ENCODE results near the gene POLR3E.

POLR3E gene, protein sequence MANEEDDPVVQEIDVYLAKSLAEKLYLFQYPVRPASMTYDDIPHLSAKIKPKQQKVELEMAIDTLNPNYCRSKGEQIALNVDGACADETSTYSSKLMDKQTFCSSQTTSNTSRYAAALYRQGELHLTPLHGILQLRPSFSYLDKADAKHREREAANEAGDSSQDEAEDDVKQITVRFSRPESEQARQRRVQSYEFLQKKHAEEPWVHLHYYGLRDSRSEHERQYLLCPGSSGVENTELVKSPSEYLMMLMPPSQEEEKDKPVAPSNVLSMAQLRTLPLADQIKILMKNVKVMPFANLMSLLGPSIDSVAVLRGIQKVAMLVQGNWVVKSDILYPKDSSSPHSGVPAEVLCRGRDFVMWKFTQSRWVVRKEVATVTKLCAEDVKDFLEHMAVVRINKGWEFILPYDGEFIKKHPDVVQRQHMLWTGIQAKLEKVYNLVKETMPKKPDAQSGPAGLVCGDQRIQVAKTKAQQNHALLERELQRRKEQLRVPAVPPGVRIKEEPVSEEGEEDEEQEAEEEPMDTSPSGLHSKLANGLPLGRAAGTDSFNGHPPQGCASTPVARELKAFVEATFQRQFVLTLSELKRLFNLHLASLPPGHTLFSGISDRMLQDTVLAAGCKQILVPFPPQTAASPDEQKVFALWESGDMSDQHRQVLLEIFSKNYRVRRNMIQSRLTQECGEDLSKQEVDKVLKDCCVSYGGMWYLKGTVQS

DNA sequence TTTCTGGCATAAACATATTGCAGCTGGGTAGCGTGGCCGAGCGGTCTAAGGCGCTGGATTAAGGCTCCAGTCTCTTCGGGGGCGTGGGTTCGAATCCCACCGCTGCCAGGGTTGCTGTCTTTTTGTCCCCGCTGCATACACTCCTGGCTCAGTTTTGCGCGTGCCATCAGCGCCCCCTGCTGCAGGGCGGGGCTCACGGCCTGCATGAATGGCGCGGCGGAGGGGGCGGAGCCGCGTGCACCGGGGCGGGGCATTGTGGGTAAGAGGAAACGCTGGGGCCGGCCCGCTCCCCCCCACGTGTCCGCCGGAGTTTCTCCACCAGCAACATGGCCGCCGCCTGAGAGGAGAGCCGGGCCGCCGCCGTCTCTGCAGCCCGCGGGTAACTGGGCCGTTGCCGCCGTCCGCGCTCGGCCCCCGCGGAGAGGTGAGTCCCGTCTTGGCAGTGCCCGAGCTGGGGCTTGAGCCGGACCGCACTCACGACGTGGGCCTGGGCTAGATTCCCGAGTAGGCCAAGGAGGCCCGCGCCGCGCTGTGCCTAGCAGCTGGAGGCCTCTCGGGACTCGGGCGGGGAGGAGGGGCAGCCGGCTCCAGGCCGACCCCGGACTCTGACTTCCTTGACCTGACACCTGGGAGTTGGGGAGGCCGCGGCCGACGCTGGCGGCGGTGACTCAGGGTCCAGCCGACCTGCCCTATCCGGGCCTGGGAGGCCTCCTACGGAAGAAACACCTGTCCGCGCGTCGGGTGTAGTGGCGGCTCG, at the start of gene POLR3E:
Gene POLR3E (plus strand): TSS at position 296 of the 757 bp plus-strand sequence. CDS start 5,560 bp downstream, outside the sequence.
- peak; percentile 97 for DNase-seq

DNA sequence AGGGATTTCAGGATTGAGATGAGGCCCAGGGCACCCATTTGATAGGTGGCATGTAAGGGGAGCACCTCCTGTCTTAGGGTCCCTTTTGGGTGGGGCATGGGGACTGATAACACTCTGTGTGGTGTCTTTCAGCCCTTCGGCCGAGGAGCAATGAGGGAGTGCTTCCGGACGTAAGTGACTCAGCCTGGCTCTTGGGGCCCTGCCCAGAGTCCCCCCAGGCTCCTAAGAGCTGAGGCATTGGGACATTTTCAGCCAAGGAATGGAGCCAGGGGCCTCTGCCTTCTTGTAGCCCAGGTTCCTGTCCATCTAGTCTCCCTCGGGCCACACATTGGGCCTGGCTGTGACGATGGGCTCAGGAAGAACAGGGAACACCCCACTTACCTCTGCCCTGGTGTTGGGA, 46.7 kb upstream of the POLR3E start:
- no peak for DNase-seq

DNA sequence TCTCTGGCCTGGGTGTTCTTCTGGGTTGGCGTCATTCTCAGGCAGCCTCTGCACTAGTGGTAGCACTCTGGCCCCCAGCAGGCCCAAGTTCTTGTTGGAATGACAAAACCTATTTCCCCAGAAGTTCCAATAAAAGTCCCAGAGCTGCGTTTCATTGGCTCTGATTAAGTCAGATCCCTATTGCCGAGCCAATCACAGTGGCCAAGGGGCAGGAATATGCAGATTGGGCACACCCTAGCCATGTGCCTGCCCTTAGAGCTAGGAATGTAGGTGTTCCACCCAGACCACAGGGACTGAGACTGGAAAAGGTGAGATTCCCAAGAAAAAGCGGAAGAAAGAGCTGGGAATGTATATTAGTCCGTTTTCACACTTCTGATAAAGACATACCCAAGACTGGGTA, 44.9 kb upstream of the POLR3E start:
- DNase-seq = no peak

DNA sequence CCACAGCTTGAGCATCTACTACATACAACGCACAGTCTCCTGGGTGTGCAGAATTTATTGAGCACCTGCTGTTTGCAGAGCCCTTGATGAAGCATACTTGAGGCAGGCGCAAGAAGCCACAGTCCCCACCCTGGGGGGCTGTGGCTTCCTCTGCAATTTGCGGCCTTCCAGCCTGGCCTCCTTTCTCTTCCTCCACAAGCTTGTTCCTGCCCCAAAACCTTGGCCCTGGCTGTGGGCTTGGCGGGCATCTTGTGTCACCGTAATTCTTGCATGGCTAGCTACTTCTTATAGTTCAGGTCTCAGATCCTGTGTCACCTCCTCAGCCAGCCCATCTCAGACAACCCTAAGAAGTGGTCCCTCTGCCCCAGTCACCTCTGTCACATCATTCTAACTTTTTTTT, 43.9 kb upstream of the POLR3E start:
- no peak for DNase-seq

DNA sequence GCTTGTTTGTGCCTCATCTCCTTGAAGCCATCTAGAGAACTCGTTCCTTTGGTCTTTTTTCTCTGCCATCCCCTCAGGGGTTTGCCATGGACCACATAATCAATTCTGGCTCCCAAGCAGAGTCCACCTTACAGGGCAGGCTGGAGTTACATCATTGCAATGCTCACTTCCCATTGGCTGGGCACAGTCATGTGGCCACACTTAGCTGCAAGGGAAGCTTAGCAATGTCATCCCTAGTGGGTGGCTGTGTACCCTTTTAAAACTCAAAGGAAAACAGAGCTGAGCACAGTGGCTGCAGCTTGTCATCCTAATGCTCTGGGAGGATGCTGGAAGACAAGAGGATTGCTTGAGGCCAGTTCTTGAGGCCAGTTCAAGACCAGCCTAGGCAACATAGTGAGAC, 41.9 kb upstream of the POLR3E start:
- DNase-seq = no peak

DNA sequence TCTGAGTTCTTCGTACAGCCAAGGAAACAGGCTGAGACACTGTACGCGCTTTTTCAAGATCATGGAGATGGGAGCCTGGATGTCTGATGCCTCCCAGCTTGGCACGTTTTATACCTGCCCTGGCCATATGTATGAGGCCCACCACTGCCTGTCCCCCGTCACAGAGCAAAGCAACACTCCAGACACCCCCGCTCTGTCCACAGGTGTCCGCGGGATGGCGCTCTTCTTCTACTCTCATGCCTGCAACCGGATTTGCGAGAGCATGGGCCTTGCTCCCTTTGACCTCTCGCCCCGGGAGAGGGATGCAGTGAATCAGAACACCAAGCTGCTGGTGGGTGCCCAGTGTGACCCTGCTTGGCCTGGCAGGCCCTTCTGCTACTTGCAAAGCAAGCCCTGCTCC, 39.8 kb upstream of the POLR3E start:
- DNase-seq = no peak

DNA sequence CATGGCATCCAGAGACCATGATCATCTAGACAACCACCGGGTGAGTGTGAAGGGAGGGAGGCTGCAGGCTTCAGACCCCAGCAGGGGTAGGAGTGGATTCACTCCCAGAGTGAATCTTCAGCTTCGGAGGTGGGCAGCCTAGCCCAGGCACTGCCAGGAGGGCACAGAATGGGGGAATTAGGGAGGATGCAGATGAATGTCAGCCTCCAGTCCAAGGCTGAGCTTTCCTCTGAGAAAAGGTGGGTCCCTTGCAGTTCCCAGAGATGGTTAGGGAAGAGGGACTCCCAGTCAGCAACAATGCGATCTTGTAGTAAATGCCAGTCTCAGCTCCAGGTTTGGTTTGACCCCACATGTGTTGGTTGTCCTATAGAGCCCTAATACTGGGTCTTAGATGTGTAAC, 36.7 kb upstream of the POLR3E start:
- DNase-seq = no peak

DNA sequence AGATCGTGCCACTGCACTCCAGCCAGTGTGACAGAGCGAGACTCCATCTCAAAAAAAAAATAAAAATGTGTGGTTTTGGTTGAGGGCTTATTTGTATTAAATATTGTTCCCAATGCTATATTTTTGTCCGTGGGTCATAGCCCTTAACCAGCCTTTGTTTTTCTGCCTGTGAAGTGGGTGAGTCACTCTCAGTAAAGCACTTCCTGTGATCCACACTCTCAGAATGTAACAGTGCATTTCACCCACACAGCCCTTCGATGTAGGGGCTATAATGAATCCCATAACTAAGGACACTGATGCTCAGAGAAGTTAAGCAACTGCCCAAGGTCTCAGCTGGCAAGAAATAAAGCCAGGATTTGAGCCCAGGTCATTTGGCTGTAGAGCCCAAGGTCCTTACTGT, 34.7 kb upstream of the POLR3E start:
- no peak for DNase-seq

DNA sequence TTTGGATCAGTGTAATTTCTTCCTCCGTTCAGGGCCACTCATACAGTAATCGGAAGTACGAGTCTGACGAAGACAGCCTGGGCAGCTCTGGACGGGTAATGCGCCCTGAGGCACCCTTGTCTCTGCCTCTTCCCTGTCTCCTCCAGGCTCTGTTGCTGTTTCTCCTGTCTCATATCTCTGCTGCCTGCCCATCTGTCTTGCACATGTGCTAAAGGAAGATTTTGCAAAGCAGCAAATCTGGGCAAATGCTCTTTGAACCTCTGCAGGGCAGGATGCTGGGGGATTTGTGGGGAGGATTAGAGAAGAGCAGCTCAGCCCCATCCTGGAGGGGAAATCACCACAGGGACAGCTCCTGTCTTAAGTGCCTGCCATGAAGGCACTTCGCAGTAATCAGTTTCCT, 32.4 kb upstream of the POLR3E start:
- no peak for DNase-seq

DNA sequence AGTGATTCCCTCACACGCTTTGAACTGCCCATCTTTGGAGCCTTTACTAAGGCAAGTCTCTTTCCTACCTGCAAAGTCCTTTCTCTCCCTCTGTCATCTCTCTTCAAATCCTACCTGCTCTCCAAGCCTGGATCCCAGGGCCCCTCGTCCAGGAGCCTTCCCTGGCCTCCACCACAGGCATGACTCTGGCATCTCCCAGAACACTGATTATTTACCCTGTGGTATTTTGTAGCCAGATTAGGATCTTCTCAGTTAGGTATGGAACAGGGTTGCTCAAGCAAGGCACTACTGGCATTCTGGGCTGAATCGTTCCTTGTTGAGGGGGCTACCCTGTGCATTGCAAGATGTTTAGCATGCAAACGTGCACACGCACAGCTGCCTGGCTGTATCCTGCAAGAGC, 31.9 kb upstream of the POLR3E start:
- DNase-seq = no peak

DNA sequence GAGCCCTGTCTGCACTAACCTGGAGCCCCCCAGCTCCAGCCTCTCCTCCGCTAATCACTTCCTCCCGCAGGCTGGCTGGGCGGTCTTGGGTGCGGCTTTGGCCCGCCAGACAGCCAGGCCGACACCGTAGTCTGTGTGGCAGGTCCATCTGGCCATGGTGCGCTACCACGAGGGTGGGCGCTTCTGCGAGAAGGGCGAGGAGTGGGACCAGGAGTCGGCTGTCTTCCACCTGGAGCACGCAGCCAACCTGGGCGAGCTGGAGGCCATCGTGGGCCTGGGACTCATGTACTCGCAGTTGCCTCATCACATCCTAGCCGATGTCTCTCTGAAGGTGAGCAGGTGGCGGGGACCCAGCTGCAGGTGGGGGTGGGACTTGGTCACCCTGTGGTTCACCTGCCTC, 30.7 kb upstream of the POLR3E start:
- no peak for DNase-seq

DNA sequence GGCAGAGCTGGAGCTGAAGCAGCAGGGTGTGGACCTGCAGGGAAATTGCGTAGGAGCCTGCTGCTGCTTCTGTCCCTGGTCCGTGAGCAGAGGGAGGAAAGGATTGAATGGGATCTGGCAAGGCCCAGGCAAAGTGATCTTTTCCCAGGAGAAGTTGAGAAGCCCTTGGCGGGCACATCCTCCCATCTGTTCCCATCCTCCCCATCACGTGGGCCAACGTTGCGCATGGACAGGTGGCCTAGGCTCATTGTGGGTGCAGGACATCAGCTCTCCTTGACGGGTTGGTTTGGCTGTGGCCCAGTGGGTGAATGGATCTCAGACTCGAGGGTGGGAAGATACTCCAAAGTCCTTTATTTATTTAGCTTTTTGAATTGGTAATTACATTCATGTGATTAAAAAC, 29.4 kb upstream of the POLR3E start:
- DNase-seq = no peak

DNA sequence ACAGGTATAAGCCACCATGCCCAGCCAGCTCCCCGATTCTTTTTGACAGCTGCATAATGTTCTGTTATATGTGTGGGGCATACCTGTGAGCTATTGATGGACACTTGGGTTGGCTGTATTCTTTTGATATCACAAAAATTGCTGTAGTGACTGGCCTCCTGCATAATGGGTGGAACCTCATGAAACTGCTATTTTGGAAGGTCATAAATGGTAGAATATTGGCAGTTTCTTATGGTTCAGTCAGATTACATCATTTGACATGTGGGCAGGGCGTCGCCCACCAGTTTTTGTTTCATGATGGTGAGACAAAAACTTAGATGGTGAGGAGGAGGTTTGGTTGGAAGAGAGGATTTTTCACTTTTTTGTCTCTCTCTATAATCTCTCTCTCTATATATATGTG, 26.7 kb upstream of the POLR3E start:
- no peak for DNase-seq

DNA sequence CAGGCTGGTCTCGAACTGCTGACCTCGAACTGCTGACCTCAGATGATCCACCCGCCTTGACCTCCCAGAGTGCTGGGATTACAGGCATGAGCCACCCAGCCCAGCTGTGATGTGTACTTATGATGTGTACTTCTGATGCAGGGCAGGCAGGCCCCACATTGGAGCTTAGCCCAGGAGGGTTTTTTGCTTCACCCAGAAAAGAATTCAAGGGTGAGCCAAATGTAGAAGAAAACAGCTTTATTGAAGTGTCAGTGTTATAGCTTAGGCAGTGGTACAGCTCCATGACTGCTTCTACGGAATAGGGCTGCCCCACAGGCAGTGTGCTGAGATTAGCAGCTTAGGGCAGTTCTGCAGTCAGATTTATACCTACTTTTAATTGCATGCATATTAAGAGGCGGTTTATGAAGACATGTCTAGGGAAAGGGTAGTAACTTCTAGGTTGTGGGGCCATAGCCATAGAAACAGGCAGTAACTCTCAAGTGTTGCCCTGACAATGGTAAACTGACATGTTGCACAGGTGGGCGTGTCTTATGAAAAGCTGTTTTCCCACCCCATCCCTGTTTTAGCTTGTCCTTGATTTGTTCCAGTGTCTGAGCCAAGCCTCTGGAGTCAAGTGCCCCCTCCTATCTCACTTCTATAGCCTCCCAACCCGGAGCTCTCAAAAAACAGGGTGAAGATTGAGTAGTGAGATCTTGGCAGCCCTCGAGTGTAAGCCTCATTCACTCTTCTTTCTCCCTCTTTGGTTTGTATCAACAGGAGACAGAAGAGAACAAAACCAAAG, 24.1 kb upstream of the POLR3E start:
- no peak for DNase-seq

DNA sequence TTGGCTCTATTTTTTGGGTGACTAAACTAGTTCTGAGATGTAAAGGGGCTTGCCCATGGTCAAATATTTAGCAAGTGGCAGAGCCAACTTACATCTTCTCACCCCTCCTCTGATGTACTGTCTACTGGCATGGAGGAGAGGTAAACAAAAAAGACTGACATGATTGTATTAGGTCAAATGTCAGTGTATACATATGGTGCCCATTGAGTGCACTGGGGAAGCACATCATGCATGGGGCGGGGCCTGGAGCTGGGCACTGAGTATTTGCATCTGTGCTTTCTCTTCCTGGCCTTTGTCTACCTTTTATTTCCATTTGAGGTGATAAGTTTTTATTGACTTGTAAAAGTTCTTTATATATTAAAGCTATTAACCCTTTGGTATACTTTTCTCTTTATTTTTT, 22.3 kb upstream of the POLR3E start:
- DNase-seq = no peak

DNA sequence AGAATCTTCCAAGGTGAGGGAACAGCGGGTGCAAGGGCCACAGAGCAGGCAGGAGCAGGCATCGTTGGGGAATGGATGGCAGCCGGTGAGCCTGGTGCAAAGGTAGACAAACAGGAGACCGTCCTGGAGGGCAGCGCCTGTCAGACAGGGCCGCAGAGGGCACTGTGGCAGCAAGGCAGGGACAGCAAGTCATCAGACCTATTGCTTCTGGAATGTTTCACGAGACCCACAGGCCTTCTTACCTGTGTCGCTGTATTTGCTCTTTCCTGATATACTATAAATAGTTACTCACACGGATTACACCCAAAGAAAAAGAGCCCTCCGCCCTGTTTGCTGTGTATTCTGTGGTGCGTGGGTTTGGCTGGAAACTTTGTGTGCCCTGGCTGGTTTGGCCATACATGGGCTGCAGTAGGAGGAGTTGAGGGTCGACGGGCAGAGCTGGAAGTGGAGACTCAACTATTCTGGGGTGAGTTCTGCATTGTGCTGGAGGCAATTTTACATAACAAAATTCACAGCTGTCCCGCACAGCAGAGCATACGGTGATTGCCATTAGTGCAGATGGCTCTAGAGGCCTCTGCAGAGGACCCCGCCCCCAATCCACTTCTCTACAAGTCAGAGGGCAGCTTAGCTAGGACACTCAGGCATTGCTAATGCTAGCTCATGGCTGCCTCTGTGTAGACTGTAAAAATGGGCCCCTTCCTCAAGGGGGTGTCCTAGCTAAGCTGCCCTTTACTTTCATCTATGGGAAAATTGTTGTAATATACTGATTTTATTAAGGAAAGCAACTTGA, 18.6 kb upstream of the POLR3E start:
- DNase-seq = no peak

DNA sequence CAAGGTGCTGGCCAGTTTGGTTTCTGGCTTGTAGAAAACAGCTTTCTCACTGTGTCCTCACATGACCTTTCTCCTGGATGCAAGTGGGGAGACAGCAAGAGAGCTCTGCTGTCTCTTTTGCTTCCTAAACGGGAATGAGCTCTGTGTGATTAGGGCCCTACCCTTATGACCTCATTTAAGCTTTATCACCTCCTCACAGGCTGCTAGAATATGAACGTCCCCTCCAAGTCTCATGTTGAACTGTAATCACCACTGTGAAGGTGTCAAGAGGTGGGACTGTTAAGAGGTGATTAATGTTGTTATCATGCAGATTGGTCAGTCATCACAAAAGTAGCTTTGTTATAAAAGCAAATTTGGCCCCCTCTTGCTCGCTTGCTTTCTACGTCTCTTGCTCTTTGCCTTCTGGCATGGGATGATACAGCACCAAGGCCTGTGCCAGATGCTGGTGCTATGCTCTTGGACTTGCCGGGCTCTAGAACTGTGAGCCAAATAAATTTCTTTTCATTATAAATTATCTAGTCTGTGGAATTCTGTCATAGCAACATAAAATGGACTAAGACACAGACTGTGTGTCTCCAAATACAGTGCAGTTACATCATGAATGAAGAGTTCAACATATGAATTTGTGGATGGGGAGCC, 14.8 kb upstream of the POLR3E start:
- no peak for DNase-seq

DNA sequence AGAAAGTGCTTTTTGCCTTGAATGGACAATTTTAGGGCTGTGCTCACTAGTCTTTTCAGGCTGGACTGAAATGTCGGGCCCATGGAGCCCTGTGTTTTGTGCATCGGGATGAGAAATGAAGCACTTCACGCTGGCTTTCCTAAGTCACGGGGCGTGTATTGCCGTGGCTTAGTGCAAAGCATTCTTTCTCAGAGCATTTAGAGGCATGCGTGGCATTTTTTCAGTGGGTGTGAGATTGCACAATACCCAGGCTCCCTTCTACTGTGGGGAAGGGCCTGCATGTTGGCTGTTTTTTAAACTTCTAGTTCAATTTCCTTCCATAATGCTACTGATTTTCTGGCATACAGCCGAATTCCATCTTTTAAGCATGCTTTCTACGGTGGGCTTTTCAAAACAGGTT, 12.6 kb upstream of the POLR3E start:
- no peak for DNase-seq

DNA sequence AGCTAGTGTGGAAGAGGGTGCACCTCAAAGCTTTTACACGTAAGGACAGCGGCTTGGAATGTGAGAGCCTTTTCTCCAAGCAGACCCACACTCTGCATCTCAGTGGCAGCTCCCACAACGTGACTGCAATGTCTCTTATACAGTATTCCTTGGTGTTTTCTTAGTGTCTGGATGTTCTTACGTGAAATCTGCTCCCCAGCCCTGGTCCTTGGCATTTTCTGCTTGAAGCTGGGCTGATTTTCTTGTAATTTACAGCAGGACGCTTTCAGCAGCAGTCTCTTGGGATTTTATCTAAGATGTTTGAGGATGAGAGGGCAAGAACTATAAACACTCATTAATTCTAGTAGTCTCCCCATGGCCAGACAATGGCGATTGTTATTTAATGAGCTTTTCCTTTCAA, 12.1 kb upstream of the POLR3E start:
- DNase-seq = no peak

DNA sequence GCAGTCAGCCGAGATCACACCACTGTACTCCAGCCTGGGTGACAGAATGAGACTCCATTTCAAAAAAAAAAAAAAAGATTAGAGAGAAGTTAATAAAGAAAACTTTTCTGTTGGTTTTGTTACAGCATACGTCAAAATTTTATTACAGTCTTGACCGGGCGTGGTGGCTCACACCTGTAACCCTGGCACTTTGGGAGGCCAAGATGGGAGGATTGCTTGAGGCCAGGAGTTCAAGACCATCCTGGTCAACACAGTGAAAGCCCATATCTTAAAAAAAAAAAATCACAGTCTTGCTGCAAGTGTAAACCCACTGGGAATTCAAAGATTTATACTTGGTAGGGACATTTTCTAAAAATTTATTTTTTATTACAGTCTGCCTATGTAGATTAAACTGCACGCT, 6.2 kb upstream of the POLR3E start:
- DNase-seq = no peak

DNA sequence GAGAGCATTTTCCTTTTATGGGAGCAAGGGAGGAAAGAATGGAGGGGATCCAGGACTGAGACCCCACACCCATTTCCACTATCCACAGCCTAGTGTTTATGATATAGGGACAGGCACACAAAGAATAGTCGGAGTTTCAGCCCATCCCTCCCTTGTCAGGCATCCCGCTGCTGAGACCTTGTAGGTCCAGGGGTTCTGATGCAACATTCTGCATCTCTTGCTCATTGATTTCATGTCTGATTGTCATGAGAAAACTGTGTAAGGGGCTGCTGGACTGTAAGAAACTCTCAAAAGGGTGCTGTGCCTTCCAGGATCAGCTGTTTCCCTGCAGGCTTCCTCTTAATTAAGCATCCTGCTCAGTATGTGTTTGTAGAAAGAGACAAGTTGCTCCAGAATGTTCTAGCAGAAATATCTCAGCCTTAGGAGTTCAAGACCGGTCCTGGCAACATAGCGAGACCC, 5.3 kb upstream of the POLR3E start:
- no peak for DNase-seq

DNA sequence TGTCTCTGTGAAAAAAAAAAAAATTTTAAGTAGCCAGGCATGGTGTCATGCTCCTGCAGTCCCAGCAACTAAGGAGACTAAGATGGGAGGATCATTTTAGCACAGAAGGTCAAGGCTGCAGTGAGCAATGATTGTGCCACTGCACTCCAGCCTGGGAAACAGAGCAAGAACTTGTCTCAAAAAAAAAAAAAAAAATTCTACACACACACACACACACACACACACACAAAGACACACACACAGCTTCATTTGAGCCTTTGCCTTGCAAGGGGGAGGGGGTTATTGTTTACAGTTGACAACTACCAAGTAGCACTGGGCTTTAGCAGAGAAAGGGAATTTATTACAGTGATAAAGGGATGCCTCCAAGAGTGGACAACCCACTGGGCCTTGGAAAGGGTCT, 4.9 kb upstream of the POLR3E start:
- DNase-seq = no peak

Data from NCI-H2227 treated with DMSO at 0.1 percent for 48 hours (cell line).